ENCODE measurements around the gene GRID1.

- TF ChIP-seq CTCF (IDR thresholded peaks at IDR 0.05), result no peak
- no peak for TF ChIP-seq POLR2AphosphoS5 (IDR thresholded peaks at IDR 0.05)
Measured at GRCh38 chr10:86135191-86135590, 231.4 kb downstream of the GRID1 start.
